Vagina (tissue), 2 donors: ENCODE results near the gene KCNH5.

ENCODE experiments used
- CTCF ChIP-seq, 3 experiments: fragments of 450-650 bp in 2 of 3; fragments of 200-600 bp in 1 of 3; sonication (generic) in 1 of 3; IDR thresholded peaks; one replicate each; pipeline ENCODE4 v1.5.1; 2017 to 2019; ENCODE audit warnings: antibody characterized with exemption in 3 of 3, mild to moderate bottlenecking in 2 of 3, moderate library complexity in 2 of 3
- POLR2A ChIP-seq, 2 donors: fragments of 450-650 bp; IDR thresholded peaks; one replicate each; pipeline ENCODE4 v1.6.1; 2017; ENCODE audit warnings: antibody characterized with exemption in 2 of 2, mild to moderate bottlenecking in 2 of 2, moderate library complexity in 2 of 2
- POLR2AphosphoS5 ChIP-seq, 2 donors: sonication (generic); formaldehyde crosslinking; IDR thresholded peaks; one replicate each; pipeline ENCODE4 v1.9.0; 2017; ENCODE audit warnings: antibody characterized with exemption in 2 of 2, mild to moderate bottlenecking in 2 of 2, low read depth in 1 of 2; ENCODE audit not compliant: insufficient read depth in 1 of 2

GRCh38 chr14:62759796-62760195, 285.5 kb downstream of the KCNH5 start:
- TF ChIP-seq CTCF (IDR thresholded peaks at IDR 0.05): no peak
- TF ChIP-seq POLR2A (IDR thresholded peaks at IDR 0.05): no peak
- no peak for TF ChIP-seq POLR2AphosphoS5 (IDR thresholded peaks at IDR 0.05; ENCODE audit: insufficient read depth in 1 of 2, low read depth in 1 of 2)
